ENCODE measurements around the gene PCSK6. TPM values are rescaled to one million over a fixed set of nuclear protein-coding genes. Genes with fewer than 3 reads are reported as not detected.

PCSK6 gene
- total RNA-seq, 1 experiment from 2014 or later = 3.7 TPM

- Histone ChIP-seq H3K79me2 (ENCODE audit: low read length) (no peaks in the 10 kb centered on the region), H3K9me3 (ENCODE audit: low read length) (peaks cover 7% of the 10 kb centered on the region; the same call in 1 of the 2 replicates), H3F3A (ENCODE audit: low read length, unreplicated experiment) (no peaks in the 10 kb centered on the region), H3K9me2 (replicated peaks; ENCODE audit: low read length) (no peaks in the 10 kb centered on the region), H3K36me3 (ENCODE audit: low read depth, low read length) (0 out of 2 replicates have a peak, but pooled peaks cover 4% of the 10 kb centered on the region), H3K9ac (ENCODE audit: low read length) (no peak overlapping the region), H3K27ac (ENCODE audit: low read length) (no peak overlapping the region), H2AFZ (ENCODE audit: low read length) (no peak overlapping the region), H3K4me2 (ENCODE audit: low read length) (no peak overlapping the region), H3K4me3 (ENCODE audit: low read length) (no peak overlapping the region), H3K27me3 (ENCODE audit: low read length) (peaks cover 25% of the 10 kb centered on the region), H4K20me1 (ENCODE audit: low read length) (no peaks in the 10 kb centered on the region), H3K4me1 (ENCODE audit: insufficient read depth, low read length) (no peaks in the 10 kb centered on the region)
- no TSS peak for BruUV-seq (replicated peaks)
- POLR2A ChIA-PET (ENCODE audit: unreplicated experiment) = no interaction called here
- DNase-seq (no peak), ATAC-seq (no peak)
- intact Hi-C loops (cut with micrococcal nuclease) = no loop called here
- TF ChIP-seq EZH2phosphoT487 (IDR thresholded peaks at IDR 0.05; ENCODE audit: borderline replicate concordance, low read length) = no peak
- CTCF ChIA-PET = no interaction called here
Observed at GRCh38 chr15:101514318-101514717, 24.8 kb upstream of the PCSK6 start.

DNA sequence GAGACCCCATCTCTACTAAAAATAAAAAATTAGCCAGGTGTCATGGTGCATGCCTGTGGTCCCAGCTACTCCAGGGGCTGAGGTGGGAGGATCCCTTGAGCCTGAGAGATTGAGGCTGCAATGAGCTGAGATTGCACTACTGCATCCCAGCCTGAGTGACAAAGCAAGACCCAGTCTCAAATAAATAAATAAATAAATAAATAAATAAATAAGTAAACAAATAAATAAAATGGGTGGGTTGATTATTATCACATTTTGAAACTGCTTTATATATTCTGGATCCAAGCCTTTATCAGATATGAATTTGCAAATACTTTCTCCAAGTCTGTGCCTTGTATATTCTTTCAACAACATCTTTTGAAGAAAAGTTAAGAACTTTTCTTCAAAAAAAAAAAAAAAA is 22.2 kb upstream of the PCSK6 start:
- no peak for TF ChIP-seq EZH2phosphoT487 (IDR thresholded peaks at IDR 0.05; ENCODE audit: borderline replicate concordance, low read length)
- TF ChIP-seq, protein P1, sequence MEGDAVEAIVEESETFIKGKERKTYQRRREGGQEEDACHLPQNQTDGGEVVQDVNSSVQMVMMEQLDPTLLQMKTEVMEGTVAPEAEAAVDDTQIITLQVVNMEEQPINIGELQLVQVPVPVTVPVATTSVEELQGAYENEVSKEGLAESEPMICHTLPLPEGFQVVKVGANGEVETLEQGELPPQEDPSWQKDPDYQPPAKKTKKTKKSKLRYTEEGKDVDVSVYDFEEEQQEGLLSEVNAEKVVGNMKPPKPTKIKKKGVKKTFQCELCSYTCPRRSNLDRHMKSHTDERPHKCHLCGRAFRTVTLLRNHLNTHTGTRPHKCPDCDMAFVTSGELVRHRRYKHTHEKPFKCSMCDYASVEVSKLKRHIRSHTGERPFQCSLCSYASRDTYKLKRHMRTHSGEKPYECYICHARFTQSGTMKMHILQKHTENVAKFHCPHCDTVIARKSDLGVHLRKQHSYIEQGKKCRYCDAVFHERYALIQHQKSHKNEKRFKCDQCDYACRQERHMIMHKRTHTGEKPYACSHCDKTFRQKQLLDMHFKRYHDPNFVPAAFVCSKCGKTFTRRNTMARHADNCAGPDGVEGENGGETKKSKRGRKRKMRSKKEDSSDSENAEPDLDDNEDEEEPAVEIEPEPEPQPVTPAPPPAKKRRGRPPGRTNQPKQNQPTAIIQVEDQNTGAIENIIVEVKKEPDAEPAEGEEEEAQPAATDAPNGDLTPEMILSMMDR (conservative IDR thresholded peaks at IDR 0.05; ENCODE audit: low read depth, low read length) = no peak
- no peak for TF ChIP-seq EZH2 (IDR thresholded peaks at IDR 0.05; ENCODE audit: low read length, unreplicated experiment)
- H3K27me3 ChIP-seq (ENCODE audit: low read length) = peaks cover 29% of the 10 kb centered on the region; the same call in 1 of the 2 replicates
- ATAC-seq (no peak), DNase-seq (no peak)
- ChIA-PET POLR2A (ENCODE audit: unreplicated experiment) (no interaction called here), CTCF (no interaction called here)
- H3K9me2 ChIP-seq (replicated peaks; ENCODE audit: low read length) = no peaks in the 10 kb centered on the region
- H4K20me1 ChIP-seq (ENCODE audit: low read length) = no peaks in the 10 kb centered on the region
- H3K36me3 ChIP-seq (ENCODE audit: low read depth, low read length) = no peaks in the 10 kb centered on the region
- no peak overlapping the region for H3K9ac ChIP-seq (ENCODE audit: low read length)
- no peaks in the 10 kb centered on the region for H3K79me2 ChIP-seq (ENCODE audit: low read length)
- no peaks in the 10 kb centered on the region for H3K4me1 ChIP-seq (ENCODE audit: insufficient read depth, low read length)
- no TSS peak for BruUV-seq (replicated peaks)
- intact Hi-C loops (cut with micrococcal nuclease) = no loop called here
- no peak overlapping the region for H3K4me2 ChIP-seq (ENCODE audit: low read length)
- no peak overlapping the region for H3K4me3 ChIP-seq (ENCODE audit: low read length)
- H3K27ac ChIP-seq (ENCODE audit: low read length) = no peak overlapping the region
- no peaks in the 10 kb centered on the region for H3F3A ChIP-seq (ENCODE audit: low read length, unreplicated experiment)
- no peak overlapping the region for H2AFZ ChIP-seq (ENCODE audit: low read length)
- H3K9me3 ChIP-seq (ENCODE audit: low read length) = no peaks in the 10 kb centered on the region

GRCh38 chr15:101510212-101511197 is 21.0 kb upstream of the PCSK6 start:
- Histone ChIP-seq H2AFZ (ENCODE audit: low read length) (no peak overlapping the region), H3F3A (ENCODE audit: low read length, unreplicated experiment) (no peaks in the 10 kb centered on the region), H3K9me2 (replicated peaks; ENCODE audit: low read length) (no peaks in the 10 kb centered on the region), H3K9me3 (ENCODE audit: low read length) (no peaks in the 10 kb centered on the region), H3K79me2 (ENCODE audit: low read length) (no peaks in the 10 kb centered on the region), H3K27ac (ENCODE audit: low read length) (no peak overlapping the region), H3K9ac (ENCODE audit: low read length) (no peak overlapping the region), H3K4me3 (ENCODE audit: low read length) (no peak overlapping the region), H3K4me1 (ENCODE audit: insufficient read depth, low read length) (no peaks in the 10 kb centered on the region), H3K27me3 (ENCODE audit: low read length) (peaks cover 29% of the 10 kb centered on the region; the same call in 1 of the 2 replicates), H4K20me1 (ENCODE audit: low read length) (no peaks in the 10 kb centered on the region), H3K36me3 (ENCODE audit: low read depth, low read length) (no peaks in the 10 kb centered on the region), H3K4me2 (ENCODE audit: low read length) (no peak overlapping the region)
- DNase-seq = no peak
- ChIA-PET CTCF (no interaction called here), POLR2A (ENCODE audit: unreplicated experiment) (no interaction called here)
- no TSS peak for BruUV-seq (replicated peaks)
- TF ChIP-seq EZH2 (IDR thresholded peaks at IDR 0.05; ENCODE audit: low read length, unreplicated experiment) = no peak
- TF ChIP-seq, protein P1 (conservative IDR thresholded peaks at IDR 0.05; ENCODE audit: low read depth, low read length) = no peak
- TF ChIP-seq EZH2phosphoT487 (IDR thresholded peaks at IDR 0.05; ENCODE audit: borderline replicate concordance, low read length) = no peak
- no peak for ATAC-seq
- intact Hi-C loops (cut with micrococcal nuclease) = no loop called here

Measured in PC-3 (cell line).